HG02678 (cell line): ENCODE data around the gene ZNF197.
"Not testable (repeated sequence)": the region's sequence is repeated elsewhere in the genome, so short reads cannot be mapped to it uniquely, and the experiment has no call there.

Experiments
- ATAC-seq: cut with Tn5 transposase; IDR thresholded peaks from one replicate; pipeline ENCODE4 v1.9.1; 2021; ENCODE audit warnings: mild to moderate bottlenecking, moderate library complexity; ENCODE audit not compliant: unreplicated experiment

ZNF197 gene

DNA sequence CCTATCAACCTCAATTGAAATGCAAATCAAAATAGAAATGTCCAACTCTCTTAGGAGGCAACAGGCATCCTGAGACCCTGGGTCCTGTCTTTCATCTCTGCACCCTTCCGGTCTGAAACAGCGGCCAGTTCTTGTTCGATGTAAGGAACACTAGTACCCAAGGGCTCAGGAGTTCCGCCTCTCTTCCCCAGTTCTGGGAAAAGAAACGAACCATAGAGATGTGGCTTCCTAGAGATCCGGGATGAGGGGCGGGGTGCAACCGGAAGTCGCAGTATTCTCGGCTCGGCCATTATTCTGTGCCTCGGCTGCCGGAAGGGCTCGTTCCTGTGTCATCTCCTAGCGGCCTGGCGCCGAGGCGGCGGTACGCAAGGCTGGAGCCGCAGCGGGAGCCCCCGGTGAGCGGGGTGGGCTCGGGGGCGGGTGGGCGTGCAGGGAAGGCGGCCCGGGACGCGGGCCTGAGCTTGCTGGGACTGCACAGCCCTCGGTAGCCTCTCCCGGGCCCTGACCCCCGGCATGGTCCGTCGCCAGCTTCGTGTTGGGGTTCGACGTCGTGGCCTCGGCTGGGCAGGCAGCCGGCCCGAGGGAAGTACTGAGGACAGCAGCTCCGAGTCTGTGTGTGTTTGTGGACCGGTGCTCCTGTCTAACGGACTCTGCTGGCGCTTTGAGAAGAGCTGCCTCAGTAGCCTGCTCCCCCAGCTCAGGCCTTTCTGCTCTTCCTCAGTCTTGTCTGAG is at the start of gene ZNF197:
Gene ZNF197 (plus strand): TSS at position 288 of the 732 bp plus-strand sequence. CDS start 4,119 bp downstream, outside the sequence.
- ATAC-seq, result peak; percentile 94

DNA sequence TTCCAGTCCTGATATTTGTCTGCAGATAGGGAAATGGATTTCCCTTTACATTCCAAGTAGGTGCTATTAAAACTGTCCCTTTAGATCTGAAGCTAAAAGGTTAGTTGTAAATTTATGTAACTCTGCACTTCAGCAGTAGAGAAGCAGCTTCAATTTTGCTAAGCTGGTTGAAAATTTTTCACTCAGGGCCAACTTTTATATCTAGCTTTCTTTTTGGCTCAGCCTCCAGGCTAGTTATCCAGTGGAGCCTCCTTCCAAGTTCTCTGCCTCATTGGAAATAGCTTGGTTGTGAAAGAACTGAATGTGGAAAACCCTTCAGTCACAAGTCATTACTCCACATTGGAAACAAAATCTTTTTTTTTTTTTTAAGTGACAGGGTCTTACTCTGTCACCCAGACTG is 48.2 kb upstream of the ZNF197 start:
- ATAC-seq, result no peak

DNA sequence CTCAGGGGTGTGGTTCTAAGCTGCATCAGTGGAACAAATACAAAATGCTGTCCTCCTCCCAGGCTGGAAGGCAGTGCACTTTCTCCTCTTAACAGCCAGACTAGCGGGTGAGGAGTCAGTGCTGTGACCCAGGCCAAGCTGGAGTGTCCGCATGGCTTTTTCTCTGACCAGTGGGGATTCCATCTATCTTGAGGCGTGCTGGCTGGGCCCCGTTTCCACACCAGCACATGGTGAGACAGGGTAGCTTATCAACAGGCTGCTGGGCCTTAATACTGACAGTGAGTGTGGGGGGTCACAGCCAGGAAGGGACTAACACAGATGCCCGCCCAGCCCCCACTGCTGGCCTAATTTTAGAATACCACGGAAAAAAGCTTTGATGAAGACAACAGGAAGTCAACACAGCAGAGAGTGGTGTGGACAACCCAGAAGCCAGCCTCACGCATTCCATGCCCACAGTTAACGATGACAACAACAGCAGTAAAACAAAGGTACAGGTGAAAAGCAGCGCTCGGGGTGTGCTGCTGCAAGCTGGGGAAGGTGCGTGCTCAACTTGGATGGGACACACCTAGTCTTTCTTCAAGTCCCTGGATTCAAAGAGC is 47.4 kb upstream of the ZNF197 start:
- ATAC-seq, result not testable (repeated sequence)

DNA sequence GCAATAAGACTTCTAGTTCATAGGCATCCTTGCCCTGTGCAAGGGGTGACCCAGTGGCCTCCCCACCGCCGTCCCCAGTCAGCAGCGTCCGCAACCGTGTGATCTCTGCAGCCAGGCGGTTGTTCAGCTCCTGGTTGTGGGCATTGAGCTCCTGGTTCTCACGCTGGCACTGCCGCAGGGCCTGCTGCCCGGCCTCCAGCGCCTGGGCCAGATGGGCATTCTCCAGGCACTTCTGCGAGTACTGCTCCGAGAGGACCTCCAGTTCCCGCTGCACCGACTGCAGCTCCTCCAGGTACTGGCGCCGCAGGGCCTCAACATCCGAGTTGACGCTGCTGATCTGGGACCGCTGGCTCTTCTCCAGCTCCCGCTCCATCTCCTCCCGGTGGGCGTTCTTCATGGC is 46.5 kb upstream of the ZNF197 start:
- ATAC-seq, result not testable (repeated sequence)

DNA sequence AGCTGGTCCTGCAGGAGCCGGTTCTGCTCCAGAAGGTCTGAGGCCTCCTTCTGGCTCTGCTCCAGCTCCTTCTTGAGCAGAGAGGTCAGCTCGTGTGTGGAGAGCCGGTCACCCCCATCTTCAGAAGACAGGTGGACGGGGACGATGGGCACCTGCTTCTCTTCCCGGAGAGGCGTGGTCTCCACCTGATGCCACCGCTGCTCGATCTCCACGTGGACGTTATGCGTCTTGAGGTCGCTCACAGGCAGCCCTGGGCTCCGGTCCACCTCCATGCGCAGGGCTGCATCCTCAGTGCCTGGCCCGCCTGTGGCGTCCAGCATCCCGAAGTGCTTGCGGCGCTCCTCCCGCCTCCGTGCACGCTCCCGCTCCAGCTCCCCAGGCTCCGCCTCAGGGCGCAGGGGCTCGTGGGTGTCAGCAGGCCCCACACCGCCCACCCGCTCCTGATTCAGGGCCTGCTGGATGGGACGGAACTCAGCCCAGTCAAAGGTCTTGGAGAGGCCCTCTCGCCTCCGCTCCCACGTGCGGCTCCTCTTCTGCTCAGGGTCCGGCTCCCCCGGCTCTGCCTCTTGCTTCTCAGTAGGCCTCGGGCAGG is 45.8 kb upstream of the ZNF197 start:
- not testable (repeated sequence) for ATAC-seq

DNA sequence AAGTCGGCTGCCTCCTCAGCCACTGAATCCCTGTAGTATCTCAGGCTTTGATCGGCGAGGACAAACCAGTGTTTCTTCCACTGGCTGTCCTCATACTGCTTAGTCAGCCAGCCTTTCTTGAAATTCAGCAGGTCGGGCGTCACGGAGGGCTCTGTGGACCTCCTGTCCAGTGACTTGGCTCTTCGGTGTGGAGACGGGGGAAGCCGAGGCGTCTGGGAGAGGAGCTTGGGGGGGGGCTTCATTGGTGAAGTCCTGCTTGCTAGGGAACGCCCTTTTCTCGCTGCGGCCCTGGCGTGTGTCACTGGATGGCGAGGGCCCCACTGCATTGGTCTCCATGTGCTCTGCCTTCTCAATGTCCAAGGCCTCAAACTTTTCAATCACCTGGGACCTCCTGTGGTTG is 45.1 kb upstream of the ZNF197 start:
- not testable (repeated sequence) for ATAC-seq

DNA sequence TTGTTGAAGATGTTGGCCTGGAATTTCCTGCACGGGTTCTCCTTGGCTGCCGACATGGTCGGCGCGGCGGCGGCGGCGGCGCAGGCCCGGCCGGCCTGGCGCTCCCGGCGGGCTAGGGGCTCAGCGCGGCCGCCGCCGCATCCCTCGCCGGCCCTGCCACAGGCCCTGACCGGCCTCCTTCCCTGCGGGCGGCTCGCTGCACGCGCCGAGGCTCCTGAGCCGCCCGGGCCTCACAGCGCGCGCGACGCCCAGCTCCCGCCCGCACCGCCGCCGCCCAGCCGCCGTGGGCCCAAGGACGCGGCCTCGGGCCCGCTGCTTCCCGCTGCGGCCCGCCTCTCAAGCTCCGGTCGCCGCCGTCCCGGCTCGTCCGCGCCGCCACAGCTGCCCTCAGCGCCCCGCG is 43.9 kb upstream of the ZNF197 start:
- ATAC-seq, result not testable (repeated sequence)

DNA sequence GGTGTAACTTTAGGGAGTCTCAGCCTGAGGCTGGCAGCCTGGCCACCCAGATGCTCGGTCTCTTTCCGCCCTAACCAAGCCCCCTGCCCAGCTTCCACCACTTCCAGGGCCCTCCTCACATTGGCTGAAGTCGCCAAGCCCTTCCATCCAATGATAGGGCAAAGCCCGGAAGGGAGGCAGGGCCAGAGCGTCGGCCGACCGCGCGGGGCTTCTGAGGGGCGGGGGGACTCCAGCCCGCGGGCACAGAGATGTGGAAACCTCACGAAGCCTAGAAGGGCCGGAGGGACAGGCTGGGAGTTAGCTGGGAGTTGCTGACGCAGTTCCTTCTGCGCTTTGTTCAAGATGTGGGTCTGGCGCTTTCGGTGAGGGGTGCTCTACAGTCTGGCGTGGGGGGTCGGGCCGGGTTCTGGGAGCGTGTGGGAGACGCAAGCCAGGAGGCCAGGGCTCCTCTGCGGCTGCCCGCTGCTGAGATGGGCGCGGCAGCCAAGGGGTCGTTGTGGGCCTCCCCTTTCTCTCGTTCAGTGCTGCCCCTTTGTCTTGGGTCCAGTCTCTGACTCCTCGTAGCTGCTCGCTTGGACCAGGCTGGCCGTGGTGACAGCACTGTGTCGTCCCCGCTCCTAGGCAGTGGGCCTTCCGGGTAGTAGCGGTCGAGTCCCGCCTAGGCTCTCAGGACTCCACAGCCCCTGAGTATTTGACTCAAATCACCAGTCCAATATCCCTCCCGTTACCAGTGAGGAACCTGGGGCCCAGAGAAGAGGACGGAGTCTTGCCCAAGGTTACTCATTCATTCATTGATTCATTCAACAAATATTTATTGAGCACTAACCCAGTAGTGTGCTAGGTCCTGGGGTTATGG is 40.0 kb upstream of the ZNF197 start, which contains the start of gene ZNF660:
Gene ZNF660 (plus strand): TSS at position 319 of the 856 bp plus-strand sequence. CDS start 9,230 bp downstream, outside the sequence.
- ATAC-seq, result peak; percentile 89

DNA sequence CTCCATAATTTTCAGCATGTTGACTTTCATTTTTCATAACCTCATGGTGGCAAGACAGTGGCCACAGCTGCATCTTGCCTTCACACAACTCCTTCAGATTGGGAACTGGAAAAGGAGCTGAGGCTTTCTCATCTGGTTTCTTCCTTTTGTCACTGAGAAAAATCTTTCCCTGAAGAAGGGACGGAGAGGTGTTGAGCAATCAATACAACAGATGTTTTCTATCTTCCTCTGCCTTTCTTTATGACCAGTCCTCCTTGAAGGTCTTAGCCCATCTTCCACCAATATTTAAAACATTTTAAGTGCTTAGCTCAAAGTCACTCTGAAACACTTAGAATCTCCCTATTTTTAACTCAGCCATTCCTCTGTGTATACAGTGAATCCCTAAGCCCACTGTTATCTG is 28.2 kb upstream of the ZNF197 start:
- no peak for ATAC-seq

DNA sequence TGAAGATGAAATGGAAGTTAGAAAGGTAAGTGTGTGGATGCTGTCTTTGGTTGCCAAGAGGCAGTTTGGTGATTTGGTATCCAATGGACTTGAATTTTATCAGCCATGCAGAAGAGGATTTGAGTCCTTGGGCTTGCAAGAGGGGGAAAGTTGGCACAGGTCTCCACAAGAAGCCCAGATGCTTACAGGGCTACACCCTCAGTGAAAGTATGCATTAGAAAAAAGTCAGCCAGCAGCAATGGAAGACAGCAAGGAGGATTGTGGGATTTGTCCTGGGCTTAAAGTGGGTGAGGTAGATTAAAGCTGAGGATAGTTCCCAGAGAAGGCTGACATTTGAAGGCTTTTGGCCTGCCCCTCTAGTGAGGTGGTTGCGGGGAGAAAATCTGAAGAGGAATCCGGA is 23.1 kb upstream of the ZNF197 start:
- ATAC-seq, result no peak

DNA sequence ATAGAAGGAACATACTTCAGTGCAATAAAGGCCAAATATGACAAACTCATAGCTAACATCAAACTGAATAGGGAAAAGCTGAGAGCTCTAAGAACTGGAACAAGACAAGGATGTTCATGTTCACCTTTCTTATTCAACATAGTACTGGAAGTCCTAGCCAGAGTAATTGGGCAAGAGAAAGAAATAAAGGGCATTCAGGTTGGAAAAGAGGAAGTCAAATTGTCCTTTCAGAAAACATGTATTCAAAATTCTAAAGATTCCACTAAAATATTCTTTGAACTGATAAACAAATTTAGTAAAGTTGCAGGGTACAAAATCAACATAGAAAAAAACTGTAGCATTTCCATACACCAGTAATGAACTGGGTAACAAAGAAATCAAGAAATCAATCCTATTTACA is 12.2 kb upstream of the ZNF197 start:
- ATAC-seq, result no peak

DNA sequence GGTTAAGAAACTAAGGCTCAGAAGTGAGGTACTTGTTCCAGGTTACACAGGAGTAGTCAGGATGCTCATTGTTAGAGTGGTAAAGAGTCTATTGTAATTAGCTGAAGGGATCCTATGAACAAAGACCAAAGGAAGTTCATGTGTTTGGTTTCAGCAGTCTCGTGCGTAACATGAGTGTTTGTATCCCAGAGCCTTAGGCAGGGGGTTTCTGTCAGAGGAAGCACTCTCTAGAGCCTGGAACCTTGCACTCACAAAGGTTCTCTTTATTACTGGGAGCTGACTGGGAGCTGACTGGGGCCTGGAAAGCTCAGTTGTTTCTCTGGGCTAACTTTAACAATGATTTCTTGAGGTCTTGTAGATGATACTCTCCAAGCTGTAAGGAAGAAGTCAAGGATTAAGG is 3.9 kb downstream of the ZNF197 start:
- ATAC-seq, result no peak

DNA sequence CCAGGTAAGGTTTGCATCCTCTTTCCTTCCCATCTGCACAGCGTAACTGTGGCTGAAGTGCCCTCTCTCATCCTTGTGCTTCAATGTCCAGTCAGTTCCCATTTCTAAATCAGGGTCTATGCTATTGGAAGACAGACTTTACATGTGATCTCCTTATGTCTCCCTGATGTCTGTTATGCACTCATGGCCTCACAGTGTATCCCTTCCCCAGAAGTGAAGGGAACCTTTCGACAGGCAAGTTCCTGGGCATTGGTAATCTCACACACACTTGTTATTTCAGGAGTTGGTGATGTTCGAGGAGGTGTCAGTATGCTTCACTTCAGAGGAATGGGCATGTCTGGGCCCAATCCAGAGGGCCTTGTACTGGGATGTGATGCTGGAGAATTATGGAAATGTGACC is 7.4 kb downstream of the ZNF197 start:
- no peak for ATAC-seq

DNA sequence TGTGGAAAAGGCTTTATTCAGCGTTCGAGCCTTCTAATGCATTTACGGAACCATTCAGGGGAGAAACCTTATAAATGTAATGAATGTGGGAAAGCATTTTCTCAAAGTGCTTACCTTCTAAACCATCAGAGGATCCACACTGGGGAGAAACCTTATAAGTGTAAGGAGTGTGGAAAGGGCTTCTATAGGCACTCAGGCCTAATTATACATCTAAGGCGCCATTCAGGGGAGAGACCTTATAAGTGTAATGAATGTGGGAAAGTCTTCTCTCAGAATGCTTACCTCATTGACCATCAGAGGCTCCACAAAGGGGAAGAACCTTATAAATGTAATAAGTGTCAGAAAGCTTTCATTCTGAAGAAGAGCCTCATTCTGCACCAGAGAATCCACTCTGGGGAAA is 17.5 kb downstream of the ZNF197 start:
- no peak for ATAC-seq

DNA sequence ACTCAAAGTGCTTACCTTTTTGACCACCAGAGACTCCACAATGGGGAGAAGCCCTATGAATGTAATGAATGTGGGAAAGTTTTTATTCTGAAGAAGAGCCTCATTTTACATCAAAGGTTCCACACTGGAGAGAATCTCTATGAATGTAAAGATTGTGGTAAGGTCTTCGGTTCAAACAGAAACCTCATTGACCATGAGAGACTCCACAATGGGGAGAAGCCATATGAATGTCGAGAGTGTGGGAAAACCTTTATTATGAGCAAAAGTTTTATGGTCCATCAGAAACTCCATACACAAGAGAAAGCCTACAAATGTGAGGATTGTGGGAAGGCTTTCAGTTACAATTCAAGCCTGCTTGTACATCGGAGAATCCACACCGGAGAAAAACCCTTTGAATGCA is 18.2 kb downstream of the ZNF197 start:
- no peak for ATAC-seq

DNA sequence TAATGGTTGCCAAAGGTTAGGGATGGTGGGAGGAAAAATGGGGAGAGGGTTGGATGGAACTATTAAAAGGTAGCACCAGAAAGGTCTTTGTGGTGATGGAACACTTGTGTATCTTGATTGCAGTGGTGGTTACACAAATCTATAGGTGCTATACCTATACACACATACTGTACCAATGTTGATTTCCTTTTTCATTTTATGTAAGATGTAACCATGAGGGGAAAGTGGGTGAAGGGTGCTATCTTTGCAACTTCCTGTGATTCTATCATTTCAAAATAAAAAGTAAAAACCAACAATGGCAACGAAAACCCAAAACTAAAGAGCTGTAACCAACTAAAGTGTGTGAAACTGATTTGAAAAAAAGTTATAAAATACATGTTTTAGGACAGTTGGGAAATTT is 22.9 kb downstream of the ZNF197 start:
- no peak for ATAC-seq

DNA sequence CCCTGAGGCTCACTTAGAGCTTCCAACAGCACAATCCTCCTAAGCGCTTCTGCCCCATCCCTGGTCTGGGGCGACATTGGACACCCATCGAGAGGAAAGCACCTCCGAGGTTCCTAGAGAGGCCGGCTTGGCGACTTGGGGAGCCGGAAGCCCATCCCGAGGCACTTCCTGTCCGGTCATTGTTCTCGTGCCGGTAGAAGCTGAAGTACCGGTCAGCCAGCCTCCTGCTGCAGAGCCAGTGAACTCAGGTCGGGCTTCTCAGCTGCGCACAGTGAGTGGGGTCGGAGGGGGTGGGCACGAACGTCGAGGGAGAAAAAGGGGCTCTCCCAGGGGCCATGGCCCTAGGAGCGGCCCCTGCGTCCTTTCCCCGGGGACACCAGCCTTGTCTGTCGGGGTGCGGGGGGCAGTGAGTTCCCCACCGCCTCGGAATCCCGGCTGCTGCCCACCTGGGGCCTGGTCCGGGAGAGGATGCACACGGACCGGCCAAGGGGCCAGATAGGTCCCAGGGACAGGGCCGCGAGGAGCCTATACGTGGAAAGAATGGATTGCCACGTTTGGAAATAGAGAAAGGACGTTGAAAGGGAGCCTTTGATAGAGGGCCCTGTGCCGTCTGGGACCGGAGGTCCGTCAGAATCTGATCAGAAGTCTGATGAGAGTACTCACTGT is 23.9 kb downstream of the ZNF197 start, which contains the start of gene ZNF35:
Gene ZNF35 (plus strand): TSS at position 169 of the 666 bp plus-strand sequence. CDS start 2,336 bp downstream, outside the sequence.
- ATAC-seq, result peak; percentile 97

DNA sequence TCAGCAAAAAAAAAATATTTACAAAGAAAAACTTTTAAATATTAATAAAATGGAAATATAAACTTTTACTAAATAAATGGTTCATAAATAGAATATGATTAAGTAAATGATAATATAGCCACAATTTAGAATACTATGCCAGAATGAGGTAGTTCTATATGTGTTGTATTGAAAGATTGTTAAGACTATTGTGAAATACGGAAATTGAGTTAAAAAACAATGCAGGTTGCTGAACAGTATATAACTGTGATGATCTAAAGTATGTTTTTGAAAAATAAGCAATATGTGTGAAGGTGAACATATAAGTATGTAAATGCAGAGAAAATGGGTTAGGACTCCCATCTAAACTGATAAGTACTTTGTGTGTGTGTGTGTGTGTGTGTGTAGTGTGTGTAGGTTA is 24.9 kb downstream of the ZNF197 start:
- no peak for ATAC-seq

DNA sequence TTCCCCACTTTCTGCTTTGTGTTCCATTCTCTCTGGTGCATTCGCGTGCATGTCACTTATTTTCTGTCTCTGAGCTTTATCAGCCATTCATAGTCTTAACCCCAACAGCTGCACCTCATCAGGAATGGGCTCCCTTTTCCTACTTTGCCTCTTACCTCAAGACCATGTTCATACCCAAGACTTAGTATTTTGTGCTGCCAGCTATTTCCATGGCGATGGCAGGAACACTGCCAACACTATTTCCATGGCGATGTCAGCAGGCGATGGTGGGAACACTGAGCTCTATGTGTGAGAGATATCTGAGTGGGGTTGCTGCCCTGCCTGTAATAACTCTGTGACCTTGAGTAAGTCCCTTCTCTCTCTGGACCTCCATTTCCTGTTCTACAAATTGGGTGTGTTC is 29.2 kb downstream of the ZNF197 start:
- no peak for ATAC-seq

DNA sequence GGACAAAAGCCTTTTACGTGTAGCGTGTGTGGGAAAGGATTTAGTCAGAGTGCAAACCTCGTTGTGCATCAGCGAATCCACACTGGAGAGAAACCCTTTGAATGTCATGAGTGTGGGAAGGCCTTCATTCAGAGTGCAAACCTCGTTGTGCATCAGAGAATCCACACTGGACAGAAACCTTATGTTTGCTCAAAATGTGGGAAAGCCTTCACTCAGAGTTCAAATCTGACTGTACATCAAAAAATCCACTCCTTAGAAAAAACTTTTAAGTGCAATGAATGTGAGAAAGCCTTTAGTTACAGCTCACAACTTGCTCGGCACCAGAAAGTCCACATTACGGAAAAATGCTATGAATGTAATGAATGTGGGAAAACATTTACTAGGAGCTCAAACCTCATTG is 34.2 kb downstream of the ZNF197 start:
- no peak for ATAC-seq

DNA sequence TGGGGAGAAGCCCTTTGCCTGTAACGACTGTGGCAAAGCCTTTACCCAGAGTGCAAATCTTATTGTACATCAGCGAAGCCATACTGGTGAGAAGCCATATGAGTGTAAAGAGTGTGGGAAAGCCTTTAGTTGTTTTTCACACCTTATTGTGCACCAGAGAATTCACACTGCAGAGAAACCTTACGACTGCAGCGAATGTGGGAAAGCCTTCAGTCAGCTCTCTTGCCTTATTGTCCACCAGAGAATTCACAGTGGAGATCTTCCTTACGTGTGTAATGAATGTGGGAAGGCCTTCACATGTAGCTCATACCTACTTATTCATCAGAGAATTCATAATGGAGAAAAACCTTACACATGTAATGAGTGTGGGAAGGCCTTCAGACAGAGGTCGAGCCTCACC is 34.6 kb downstream of the ZNF197 start:
- no peak for ATAC-seq
